Fibroblast of lung (primary cell): ENCODE measurements around the gene EFNB2.

Experiments used
- CTCF ChIP-seq, 2 donors: IDR thresholded peaks in 1 of 2; conservative IDR thresholded peaks in 1 of 2; 1 replicate in 1 of 2; 2 replicates in 1 of 2; pipeline ENCODE4 v1.5.1; 2011 to 2012; ENCODE audit warnings: low read length in 2 of 2, control low read depth in 1 of 2, inconsistent platforms in 1 of 2, low read depth in 1 of 2, mild to moderate bottlenecking in 1 of 2
- EZH2 ChIP-seq: IDR thresholded peaks from 2 replicates; pipeline ENCODE4 v1.5.1; 2012; ENCODE audit warnings: low read length, control low read depth, mild to moderate bottlenecking; ENCODE audit errors: missing control alignments

GRCh38 chr13:106521095-106521799, 14.2 kb downstream of the EFNB2 start:
- TF ChIP-seq CTCF (conservative IDR thresholded peaks at IDR 0.05 in 1 of 2, IDR thresholded peaks at IDR 0.05 in 1 of 2; ENCODE audit: low read depth in 1 of 2, low read length in 2 of 2) (no peak), EZH2 (no peak)
